Sigmoid colon (tissue), 4 donors: ENCODE results near the gene IRX3.

ENCODE experiments used
- POLR2A ChIP-seq, 2 donors: fragments of 450-650 bp; IDR thresholded peaks; one replicate each; pipeline ENCODE4 v1.6.1; 2016; ENCODE audit warnings: antibody characterized with exemption in 2 of 2, mild to moderate bottlenecking in 2 of 2, moderate library complexity in 2 of 2
- POLR2AphosphoS5 ChIP-seq, 4 donors: sonication (generic); formaldehyde crosslinking; IDR thresholded peaks; one replicate each; pipeline ENCODE4 v1.6.1; 2017; ENCODE audit warnings: antibody characterized with exemption in 4 of 4
- TF ChIP-seq, protein P1 (sequence below), 4 experiments: fragments of 450-650 bp in 3 of 4; fragments of 200-600 bp in 1 of 4; IDR thresholded peaks; one replicate each; pipeline ENCODE4 v1.5.1; 2016 to 2019; ENCODE audit warnings: antibody characterized with exemption in 4 of 4, mild to moderate bottlenecking in 3 of 4, moderate library complexity in 2 of 4

DNA sequence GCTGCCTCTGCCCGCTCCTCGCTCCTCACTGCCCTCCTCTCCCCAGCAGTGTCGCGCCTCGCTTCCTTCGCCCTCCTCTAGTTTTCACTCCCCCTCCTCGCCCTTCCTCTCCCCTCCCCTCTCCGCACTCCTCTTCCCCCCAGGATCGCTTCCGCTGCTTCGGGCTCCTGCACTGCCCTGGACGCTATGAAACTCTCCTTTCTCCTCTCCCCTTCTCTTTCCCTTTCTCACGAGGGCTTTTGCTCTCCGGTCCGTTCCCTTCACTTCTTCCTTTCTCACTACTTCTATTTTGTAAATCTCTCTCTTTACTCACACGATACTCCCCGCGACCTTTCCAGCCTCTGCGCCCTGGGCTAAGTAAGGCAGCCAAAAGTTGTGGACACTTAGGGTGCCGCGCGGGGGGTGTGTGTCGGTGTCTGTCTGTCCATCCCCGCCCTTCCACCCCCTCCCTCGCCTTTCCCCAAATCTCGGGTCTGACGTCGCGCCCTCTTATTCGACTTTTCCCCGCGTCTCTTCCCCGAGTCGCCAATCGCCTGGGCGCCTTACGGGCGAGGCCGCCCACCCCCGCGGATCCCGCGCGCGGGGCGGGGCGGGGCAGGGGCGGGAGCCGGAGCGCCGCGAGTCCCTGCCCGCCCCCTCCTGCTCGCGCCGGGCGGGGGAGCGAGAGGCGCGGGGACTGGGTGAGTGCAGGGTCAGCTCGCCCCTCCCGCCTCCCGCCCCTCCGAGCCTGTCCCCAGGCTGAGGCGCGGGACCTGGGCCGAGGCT is at the start of gene IRX3:
- TF ChIP-seq, protein P1, sequence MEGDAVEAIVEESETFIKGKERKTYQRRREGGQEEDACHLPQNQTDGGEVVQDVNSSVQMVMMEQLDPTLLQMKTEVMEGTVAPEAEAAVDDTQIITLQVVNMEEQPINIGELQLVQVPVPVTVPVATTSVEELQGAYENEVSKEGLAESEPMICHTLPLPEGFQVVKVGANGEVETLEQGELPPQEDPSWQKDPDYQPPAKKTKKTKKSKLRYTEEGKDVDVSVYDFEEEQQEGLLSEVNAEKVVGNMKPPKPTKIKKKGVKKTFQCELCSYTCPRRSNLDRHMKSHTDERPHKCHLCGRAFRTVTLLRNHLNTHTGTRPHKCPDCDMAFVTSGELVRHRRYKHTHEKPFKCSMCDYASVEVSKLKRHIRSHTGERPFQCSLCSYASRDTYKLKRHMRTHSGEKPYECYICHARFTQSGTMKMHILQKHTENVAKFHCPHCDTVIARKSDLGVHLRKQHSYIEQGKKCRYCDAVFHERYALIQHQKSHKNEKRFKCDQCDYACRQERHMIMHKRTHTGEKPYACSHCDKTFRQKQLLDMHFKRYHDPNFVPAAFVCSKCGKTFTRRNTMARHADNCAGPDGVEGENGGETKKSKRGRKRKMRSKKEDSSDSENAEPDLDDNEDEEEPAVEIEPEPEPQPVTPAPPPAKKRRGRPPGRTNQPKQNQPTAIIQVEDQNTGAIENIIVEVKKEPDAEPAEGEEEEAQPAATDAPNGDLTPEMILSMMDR (IDR thresholded peaks at IDR 0.05): no peak
- no peak for TF ChIP-seq POLR2A (IDR thresholded peaks at IDR 0.05)
- no peak for TF ChIP-seq POLR2AphosphoS5 (IDR thresholded peaks at IDR 0.05)
